ENCODE data around the gene PRDM15.
A peak's percentile ranks its signal among the peaks of the same experiment; 100 is the strongest.

Gene PRDM15

GRCh38 chr21:41866274-41866809 lies 12.8 kb downstream of the PRDM15 start:
- H3K9ac ChIP-seq (ENCODE audit: low read depth in 1 of 2, low read length in 2 of 2) = no peak overlapping the region
- no peak overlapping the region for H3K4me3 ChIP-seq (ENCODE audit: low read length in 2 of 2)
- no peaks in the 10 kb centered on the region for H3K9me3 ChIP-seq (ENCODE audit: control insufficient read depth in 2 of 2, low read length in 2 of 2)
- no peaks in the 10 kb centered on the region for H3K4me1 ChIP-seq (ENCODE audit: control insufficient read depth in 2 of 2, insufficient read depth in 2 of 2, low read length in 2 of 2)
- H3K36me3 ChIP-seq (ENCODE audit: control insufficient read depth in 2 of 2, insufficient read depth in 2 of 2, low read length in 2 of 2) = no peaks in the 10 kb centered on the region
- H3K27me3 ChIP-seq (ENCODE audit: control insufficient read depth in 2 of 2, insufficient read depth in 2 of 2, low read length in 2 of 2) = no peaks in the 10 kb centered on the region
- H3K27ac ChIP-seq (ENCODE audit: low read depth in 2 of 2, low read length in 2 of 2) = no peak overlapping the region

- Histone ChIP-seq H3K9ac (ENCODE audit: low read depth in 1 of 2, low read length in 2 of 2) (no peak overlapping the region), H3K27me3 (ENCODE audit: control insufficient read depth in 2 of 2, insufficient read depth in 2 of 2, low read length in 2 of 2) (no peaks in the 10 kb centered on the region), H3K9me3 (ENCODE audit: control insufficient read depth in 2 of 2, low read length in 2 of 2) (no peaks in the 10 kb centered on the region), H3K27ac (ENCODE audit: low read depth in 2 of 2, low read length in 2 of 2) (peak overlapping the region in 1 of 2 donors; percentile 72), H3K36me3 (ENCODE audit: control insufficient read depth in 2 of 2, insufficient read depth in 2 of 2, low read length in 2 of 2) (no peaks in the 10 kb centered on the region), H3K4me1 (ENCODE audit: control insufficient read depth in 2 of 2, insufficient read depth in 2 of 2, low read length in 2 of 2) (no peaks in the 10 kb centered on the region), H3K4me3 (ENCODE audit: low read length in 2 of 2) (no peak overlapping the region)
These were observed 14.0 kb downstream of the PRDM15 start for GRCh38 chr21:41865002-41865777.

- Histone ChIP-seq H3K27ac (ENCODE audit: low read depth in 2 of 2, low read length in 2 of 2) (peak overlapping the region; percentile 13 to 72), H3K4me3 (ENCODE audit: low read length in 2 of 2) (no peak overlapping the region), H3K27me3 (ENCODE audit: control insufficient read depth in 2 of 2, insufficient read depth in 2 of 2, low read length in 2 of 2) (no peaks in the 10 kb centered on the region), H3K4me1 (ENCODE audit: control insufficient read depth in 2 of 2, insufficient read depth in 2 of 2, low read length in 2 of 2) (no peaks in the 10 kb centered on the region), H3K36me3 (ENCODE audit: control insufficient read depth in 2 of 2, insufficient read depth in 2 of 2, low read length in 2 of 2) (peaks cover 0 to 5% of the 10 kb centered on the region in 2 donors), H3K9me3 (ENCODE audit: control insufficient read depth in 2 of 2, low read length in 2 of 2) (no peaks in the 10 kb centered on the region), H3K9ac (ENCODE audit: low read depth in 1 of 2, low read length in 2 of 2) (no peak overlapping the region)
These were observed 14.7 kb downstream of the PRDM15 start for GRCh38 chr21:41864311-41865001.

GRCh38 chr21:41863439-41863740 lies 15.8 kb downstream of the PRDM15 start:
- Histone ChIP-seq H3K36me3 (ENCODE audit: control insufficient read depth in 2 of 2, insufficient read depth in 2 of 2, low read length in 2 of 2) (peaks cover 0 to 14% of the 10 kb centered on the region in 2 donors), H3K27me3 (ENCODE audit: control insufficient read depth in 2 of 2, insufficient read depth in 2 of 2, low read length in 2 of 2) (no peaks in the 10 kb centered on the region), H3K9me3 (ENCODE audit: control insufficient read depth in 2 of 2, low read length in 2 of 2) (no peaks in the 10 kb centered on the region), H3K4me1 (ENCODE audit: control insufficient read depth in 2 of 2, insufficient read depth in 2 of 2, low read length in 2 of 2) (no peaks in the 10 kb centered on the region), H3K4me3 (ENCODE audit: low read length in 2 of 2) (no peak overlapping the region), H3K9ac (ENCODE audit: low read depth in 1 of 2, low read length in 2 of 2) (no peak overlapping the region), H3K27ac (ENCODE audit: low read depth in 2 of 2, low read length in 2 of 2) (no peak overlapping the region)

- Histone ChIP-seq H3K4me1 (ENCODE audit: control insufficient read depth in 2 of 2, insufficient read depth in 2 of 2, low read length in 2 of 2) (no peaks in the 10 kb centered on the region), H3K4me3 (ENCODE audit: low read length in 2 of 2) (no peak overlapping the region), H3K27me3 (ENCODE audit: control insufficient read depth in 2 of 2, insufficient read depth in 2 of 2, low read length in 2 of 2) (no peaks in the 10 kb centered on the region), H3K9ac (ENCODE audit: low read depth in 1 of 2, low read length in 2 of 2) (no peak overlapping the region), H3K9me3 (ENCODE audit: control insufficient read depth in 2 of 2, low read length in 2 of 2) (no peaks in the 10 kb centered on the region), H3K27ac (ENCODE audit: low read depth in 2 of 2, low read length in 2 of 2) (no peak overlapping the region), H3K36me3 (ENCODE audit: control insufficient read depth in 2 of 2, insufficient read depth in 2 of 2, low read length in 2 of 2) (peaks cover 0 to 15% of the 10 kb centered on the region in 2 donors)
These were observed 17.2 kb downstream of the PRDM15 start for GRCh38 chr21:41861987-41862386.

GRCh38 chr21:41861255-41861654 lies 17.9 kb downstream of the PRDM15 start:
- Histone ChIP-seq H3K27me3 (ENCODE audit: control insufficient read depth in 2 of 2, insufficient read depth in 2 of 2, low read length in 2 of 2) (no peaks in the 10 kb centered on the region), H3K4me3 (ENCODE audit: low read length in 2 of 2) (no peak overlapping the region), H3K36me3 (ENCODE audit: control insufficient read depth in 2 of 2, insufficient read depth in 2 of 2, low read length in 2 of 2) (peaks cover 5 to 20% of the 10 kb centered on the region in 2 donors), H3K4me1 (ENCODE audit: control insufficient read depth in 2 of 2, insufficient read depth in 2 of 2, low read length in 2 of 2) (no peaks in the 10 kb centered on the region), H3K9me3 (ENCODE audit: control insufficient read depth in 2 of 2, low read length in 2 of 2) (no peaks in the 10 kb centered on the region), H3K27ac (ENCODE audit: low read depth in 2 of 2, low read length in 2 of 2) (no peak overlapping the region), H3K9ac (ENCODE audit: low read depth in 1 of 2, low read length in 2 of 2) (no peak overlapping the region)

GRCh38 chr21:41859297-41859980 lies 19.7 kb downstream of the PRDM15 start:
- H3K4me1 ChIP-seq (ENCODE audit: control insufficient read depth in 2 of 2, insufficient read depth in 2 of 2, low read length in 2 of 2) = no peaks in the 10 kb centered on the region
- no peak overlapping the region for H3K4me3 ChIP-seq (ENCODE audit: low read length in 2 of 2)
- H3K9me3 ChIP-seq (ENCODE audit: control insufficient read depth in 2 of 2, low read length in 2 of 2) = no peaks in the 10 kb centered on the region
- peaks cover 5 to 29% of the 10 kb centered on the region in 2 donors for H3K36me3 ChIP-seq (ENCODE audit: control insufficient read depth in 2 of 2, insufficient read depth in 2 of 2, low read length in 2 of 2)
- H3K27me3 ChIP-seq (ENCODE audit: control insufficient read depth in 2 of 2, insufficient read depth in 2 of 2, low read length in 2 of 2) = no peaks in the 10 kb centered on the region
- no peak overlapping the region for H3K27ac ChIP-seq (ENCODE audit: low read depth in 2 of 2, low read length in 2 of 2)
- no peak overlapping the region for H3K9ac ChIP-seq (ENCODE audit: low read depth in 1 of 2, low read length in 2 of 2)

- H3K36me3 ChIP-seq (ENCODE audit: control insufficient read depth in 2 of 2, insufficient read depth in 2 of 2, low read length in 2 of 2) = peaks cover 12 to 37% of the 10 kb centered on the region in 2 donors
- H3K27ac ChIP-seq (ENCODE audit: low read depth in 2 of 2, low read length in 2 of 2) = no peak overlapping the region
- no peaks in the 10 kb centered on the region for H3K27me3 ChIP-seq (ENCODE audit: control insufficient read depth in 2 of 2, insufficient read depth in 2 of 2, low read length in 2 of 2)
- no peaks in the 10 kb centered on the region for H3K9me3 ChIP-seq (ENCODE audit: control insufficient read depth in 2 of 2, low read length in 2 of 2)
- H3K4me1 ChIP-seq (ENCODE audit: control insufficient read depth in 2 of 2, insufficient read depth in 2 of 2, low read length in 2 of 2) = no peaks in the 10 kb centered on the region
- H3K4me3 ChIP-seq (ENCODE audit: low read length in 2 of 2) = no peak overlapping the region
- no peak overlapping the region for H3K9ac ChIP-seq (ENCODE audit: low read depth in 1 of 2, low read length in 2 of 2)
These were observed 20.5 kb downstream of the PRDM15 start for GRCh38 chr21:41858466-41859296.

- Histone ChIP-seq H3K9ac (ENCODE audit: low read depth in 1 of 2, low read length in 2 of 2) (no peak overlapping the region), H3K4me1 (ENCODE audit: control insufficient read depth in 2 of 2, insufficient read depth in 2 of 2, low read length in 2 of 2) (no peaks in the 10 kb centered on the region), H3K27me3 (ENCODE audit: control insufficient read depth in 2 of 2, insufficient read depth in 2 of 2, low read length in 2 of 2) (no peaks in the 10 kb centered on the region), H3K36me3 (ENCODE audit: control insufficient read depth in 2 of 2, insufficient read depth in 2 of 2, low read length in 2 of 2) (peaks cover 13 to 44% of the 10 kb centered on the region in 2 donors), H3K4me3 (ENCODE audit: low read length in 2 of 2) (no peak overlapping the region), H3K27ac (ENCODE audit: low read depth in 2 of 2, low read length in 2 of 2) (no peak overlapping the region), H3K9me3 (ENCODE audit: control insufficient read depth in 2 of 2, low read length in 2 of 2) (no peaks in the 10 kb centered on the region)
These were observed 21.3 kb downstream of the PRDM15 start for GRCh38 chr21:41857771-41858300.
